M059J (cell line): Measurements from ENCODE around the gene CACNA1C. TPM values are rescaled to one million over a fixed set of nuclear protein-coding genes. Genes with fewer than 3 reads are reported as not detected.

Experiments used
- DNase-seq: peaks from one replicate; pipeline ENCODE4 v3.0.0-alpha.2; 2012; ENCODE audit warnings: low read depth
- total RNA-seq: library from RNA; depleted of rRNA; stranded (reverse); fragments of >200 nt; shearing (Covaris generic); gene quantifications from 2 replicates; pipeline ENCODE4 v1.2.3, GENCODE V29; 2014

Gene CACNA1C
- total RNA-seq, 1 experiment from 2014 or later: 3.6 TPM

GRCh38 chr12:2642896-2643425 is 590.2 kb downstream of the CACNA1C start:
- no peak for DNase-seq

DNA sequence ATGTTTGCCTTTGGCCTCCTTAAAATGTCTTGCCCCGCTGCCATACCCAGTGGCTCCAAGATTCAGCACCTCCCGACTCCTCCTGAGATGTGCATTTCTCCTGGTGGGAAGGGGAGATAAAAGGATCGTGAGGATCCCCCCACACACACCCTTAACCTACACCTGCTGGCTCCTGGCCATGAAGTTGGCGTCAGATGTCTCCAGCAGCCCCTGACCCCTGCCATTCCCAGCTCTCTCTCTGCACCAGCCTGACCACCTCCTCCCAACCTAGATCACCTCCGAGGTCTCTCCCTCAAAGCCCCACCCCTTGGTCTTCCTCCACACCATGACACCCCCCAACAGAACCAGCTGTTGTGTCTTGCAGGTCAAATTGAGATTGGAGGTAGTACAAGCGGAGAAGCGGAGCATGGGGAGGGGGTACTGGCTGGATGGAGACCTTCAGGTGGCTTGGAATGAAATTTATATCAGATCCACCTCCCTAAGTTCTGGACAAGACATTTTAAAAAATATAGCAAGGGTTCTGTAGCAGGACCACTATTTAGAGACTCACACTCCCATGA is 590.9 kb downstream of the CACNA1C start:
- no peak for DNase-seq

- no peak for DNase-seq
Observed at GRCh38 chr12:2644683-2645405, 592.1 kb downstream of the CACNA1C start.

GRCh38 chr12:2645460-2645859 is 592.7 kb downstream of the CACNA1C start:
- peak; percentile 6 for DNase-seq

DNA sequence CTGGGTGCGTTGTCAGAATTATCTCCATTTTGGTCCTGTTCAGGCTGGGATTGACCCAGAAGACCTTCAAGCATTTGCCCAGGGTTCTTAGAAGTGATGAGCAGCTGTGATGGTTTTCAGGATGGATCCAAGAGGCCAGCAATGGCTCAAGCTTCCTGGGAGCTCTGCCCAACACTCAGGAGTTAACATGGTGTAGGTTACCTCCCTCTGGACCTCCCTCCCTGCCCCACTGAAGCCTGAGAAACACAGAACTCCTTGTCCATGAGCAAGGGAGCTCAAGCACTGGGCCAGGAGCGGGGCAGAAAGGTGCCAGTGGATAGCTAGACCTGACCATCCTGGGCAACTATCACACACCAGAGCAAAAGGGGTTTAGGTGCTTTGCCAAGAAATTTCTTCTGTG is 593.6 kb downstream of the CACNA1C start:
- no peak for DNase-seq

GRCh38 chr12:2647186-2647585 is 594.4 kb downstream of the CACNA1C start:
- no peak for DNase-seq

DNA sequence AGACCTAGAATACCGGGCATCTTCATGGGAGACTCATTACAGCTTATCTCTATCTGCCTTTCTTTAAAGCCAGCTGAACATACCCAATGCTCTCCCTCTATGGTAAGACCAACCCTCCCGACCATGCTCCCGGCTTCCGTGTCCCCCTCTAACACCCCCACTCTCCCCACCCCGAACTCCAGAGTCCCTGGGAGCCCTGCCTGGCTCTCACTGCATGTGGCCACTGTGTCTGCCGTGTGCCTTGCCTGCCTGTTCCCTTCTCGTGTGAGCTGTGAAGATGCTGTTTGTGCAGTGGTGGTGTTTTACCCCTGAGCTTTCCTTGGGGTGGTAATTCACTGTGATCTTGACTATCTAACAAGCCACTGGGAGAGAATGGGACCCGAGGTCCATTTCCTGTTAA is 595.6 kb downstream of the CACNA1C start:
- DNase-seq: no peak

GRCh38 chr12:2649201-2650030 is 596.6 kb downstream of the CACNA1C start:
- no peak for DNase-seq

DNA sequence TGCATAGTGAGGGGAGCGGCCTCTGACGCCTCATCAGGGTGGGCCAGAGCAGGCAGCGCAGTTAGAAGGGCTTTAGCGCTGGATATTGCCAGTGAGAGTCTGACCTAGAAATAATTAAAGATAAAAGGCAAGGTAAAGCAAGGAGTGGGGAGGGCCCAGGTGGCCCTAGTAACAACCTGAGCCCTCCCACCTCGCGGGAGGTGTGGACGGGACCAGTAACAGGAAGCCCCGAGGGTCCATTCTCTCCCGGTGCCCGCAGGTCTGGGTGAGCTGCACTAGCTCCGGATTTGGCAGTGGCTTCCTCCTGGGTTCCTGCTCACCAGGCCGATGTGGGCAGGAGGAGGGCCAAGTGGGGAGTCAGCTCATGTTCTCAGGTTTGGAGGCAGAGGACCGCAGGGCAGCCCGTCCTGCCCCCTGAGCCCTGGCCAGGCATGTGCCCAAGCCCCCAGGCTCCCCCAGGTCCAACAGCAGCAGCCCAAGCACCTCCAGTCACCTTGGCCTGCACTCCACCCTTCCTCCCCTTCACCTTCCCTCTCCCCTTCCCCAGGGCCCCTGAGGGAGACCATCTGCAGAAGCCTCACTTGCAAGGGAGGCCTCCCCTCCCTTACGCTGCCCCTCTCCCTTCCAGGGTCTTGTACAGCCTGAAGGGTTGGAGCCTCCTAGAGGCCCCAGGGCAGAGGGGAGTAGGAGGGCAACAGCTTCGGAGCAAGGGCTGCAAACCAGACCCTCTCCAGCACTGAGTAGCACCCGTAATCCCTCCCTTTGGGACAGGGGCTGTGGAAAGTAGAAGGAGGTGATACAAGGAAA is 597.7 kb downstream of the CACNA1C start:
- no peak for DNase-seq

DNA sequence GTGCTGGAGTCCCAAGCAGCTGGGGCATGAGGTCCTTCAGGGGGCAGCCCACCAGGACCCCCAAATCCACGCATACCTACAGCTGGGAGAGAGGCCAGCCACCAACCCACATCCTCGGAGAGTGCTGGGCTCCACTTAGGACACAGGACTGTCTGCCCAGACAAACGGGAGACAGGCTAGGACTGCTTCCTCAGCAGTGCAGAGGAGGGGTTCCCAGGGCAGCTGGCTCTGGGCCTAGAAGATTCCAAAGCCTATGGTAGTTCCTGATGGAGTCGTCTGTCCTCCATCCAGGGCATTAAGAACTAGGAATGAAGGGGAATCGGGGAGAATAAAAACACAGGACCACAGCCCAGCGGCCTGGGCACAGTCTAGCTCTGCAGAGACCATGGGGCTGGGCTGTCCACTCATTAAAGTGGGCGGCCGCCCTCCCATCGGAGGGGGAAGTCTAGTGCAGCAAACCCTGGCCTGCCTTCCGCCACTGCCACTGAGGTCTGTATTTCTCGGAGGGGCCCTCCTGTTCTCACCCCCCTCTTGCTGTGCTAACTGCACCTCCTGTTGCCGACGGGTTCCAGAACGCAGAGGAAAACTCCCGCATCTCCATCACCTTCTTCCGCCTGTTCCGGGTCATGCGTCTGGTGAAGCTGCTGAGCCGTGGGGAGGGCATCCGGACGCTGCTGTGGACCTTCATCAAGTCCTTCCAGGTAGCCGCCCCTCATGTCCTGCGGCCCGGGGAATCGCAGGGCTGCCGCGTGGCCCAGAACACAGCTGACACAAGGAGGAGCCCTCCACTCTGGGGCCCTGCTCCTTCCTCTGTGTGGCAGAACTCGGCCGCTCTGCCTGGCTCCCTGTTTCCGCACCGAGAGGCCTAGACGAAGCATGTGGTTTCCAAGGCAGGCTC is 598.5 kb downstream of the CACNA1C start:
- DNase-seq: no peak

- no peak for DNase-seq
Observed at GRCh38 chr12:2652011-2652400, 599.2 kb downstream of the CACNA1C start.

DNA sequence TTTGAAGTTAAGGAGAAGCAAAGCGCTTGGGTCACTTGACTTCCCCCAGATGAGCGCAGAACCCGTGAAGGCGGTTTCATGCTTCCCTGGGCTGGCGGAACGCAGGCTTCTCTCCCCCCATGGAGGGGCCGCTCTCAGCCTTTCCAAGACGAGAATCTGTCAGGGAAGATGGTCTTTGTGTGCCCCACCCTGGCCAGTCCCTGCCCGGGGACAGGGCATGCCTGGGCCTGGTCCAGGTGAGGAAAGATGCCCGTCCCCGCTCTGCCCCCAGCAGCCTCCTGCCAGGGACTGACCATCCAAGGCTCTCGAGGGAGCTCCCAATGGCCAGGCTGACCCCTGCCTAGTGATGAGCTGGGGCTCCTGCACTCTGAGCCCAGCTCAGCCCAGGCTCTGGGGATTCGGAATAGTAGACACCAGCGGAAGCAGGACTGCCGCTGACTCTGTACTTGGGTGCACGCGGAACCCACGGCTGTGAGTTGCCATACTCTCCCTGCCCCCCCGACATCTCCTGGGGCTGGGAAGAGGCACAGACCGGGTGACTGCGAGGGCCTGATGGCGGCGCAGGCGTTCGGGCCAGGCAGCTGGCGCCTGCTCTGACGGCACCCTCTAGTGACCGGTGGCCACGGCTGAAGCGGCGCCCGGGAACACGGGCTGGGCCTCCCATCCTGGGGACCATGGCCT is 599.8 kb downstream of the CACNA1C start:
- no peak for DNase-seq

- DNase-seq: no peak
Observed at GRCh38 chr12:2653461-2653965, 600.7 kb downstream of the CACNA1C start.

DNA sequence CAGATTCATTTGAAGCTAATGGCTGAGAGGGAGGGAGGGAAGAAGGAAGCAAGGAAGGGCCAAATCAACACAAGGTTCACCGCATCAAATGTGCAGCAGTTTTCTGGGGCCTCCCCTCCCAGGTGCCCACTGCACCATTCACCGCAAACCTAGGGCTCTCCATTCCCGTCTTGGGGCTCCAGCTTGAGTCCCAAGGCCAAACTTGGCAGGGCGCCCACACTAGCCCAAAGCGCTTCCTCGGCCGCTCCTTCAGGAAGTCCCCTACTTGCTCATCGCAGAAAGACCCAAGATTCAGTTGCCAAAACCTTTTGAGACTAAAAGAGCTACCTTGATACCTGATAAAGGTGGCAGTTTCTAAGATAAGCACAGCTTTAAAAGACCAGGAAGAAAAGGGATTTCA is 601.5 kb downstream of the CACNA1C start:
- DNase-seq: no peak

DNA sequence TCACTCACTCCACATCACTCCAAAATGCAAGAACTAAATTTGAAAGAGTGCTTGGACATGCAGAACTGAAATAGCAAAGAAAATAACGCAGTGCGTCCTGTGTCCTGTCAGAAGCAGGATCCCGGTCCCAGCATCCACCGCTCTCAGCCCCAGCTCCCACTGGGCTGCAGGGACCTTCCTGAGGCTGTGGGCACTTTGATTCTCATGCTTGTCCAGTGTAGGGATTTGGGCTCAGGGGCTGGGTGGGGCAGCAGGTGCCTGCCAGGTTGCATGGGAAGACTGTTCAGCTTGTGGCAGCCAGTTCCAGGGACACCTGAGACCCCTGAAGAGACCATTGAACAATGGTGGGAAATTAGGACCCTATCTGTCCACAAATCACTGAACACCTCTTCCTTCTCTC is 602.0 kb downstream of the CACNA1C start:
- DNase-seq: no peak

GRCh38 chr12:2662524-2662923 is 609.7 kb downstream of the CACNA1C start:
- DNase-seq: no peak

- no peak for DNase-seq
Observed at GRCh38 chr12:2664721-2665577, 612.2 kb downstream of the CACNA1C start.

DNA sequence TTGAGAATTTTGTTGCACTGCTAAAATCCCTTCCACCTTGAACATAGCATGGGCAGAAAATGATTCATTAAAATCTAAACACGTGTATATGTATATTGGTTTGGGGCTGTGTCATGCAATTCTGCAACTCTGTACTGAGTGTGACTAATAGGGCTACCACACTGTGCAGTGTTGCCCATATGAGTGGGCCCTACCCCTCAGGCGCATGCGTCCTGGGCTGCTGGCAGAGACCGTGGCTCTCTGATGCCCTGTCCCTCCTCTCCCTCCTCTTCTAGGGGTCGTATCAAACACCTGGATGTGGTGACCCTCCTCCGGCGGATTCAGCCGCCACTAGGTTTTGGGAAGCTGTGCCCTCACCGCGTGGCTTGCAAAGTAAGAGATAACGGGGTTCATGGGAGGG is 613.6 kb downstream of the CACNA1C start:
- no peak for DNase-seq

- DNase-seq: no peak
Observed at GRCh38 chr12:2666846-2667245, 614.1 kb downstream of the CACNA1C start.
